ENCODE data around the gene GOLGA8A.

The GOLGA8A gene

GRCh38 chr15:34436956-34437442 lies 609 bp downstream of the GOLGA8A start:
- TF ChIP-seq CTCF (conservative IDR thresholded peaks at IDR 0.05; ENCODE audit: low read length): no peak
- no peak for TF ChIP-seq EZH2phosphoT487 (IDR thresholded peaks at IDR 0.05; ENCODE audit: borderline replicate concordance)
- Histone ChIP-seq H3K4me2 (ENCODE audit: low read depth, low read length, poor library complexity, severe bottlenecking) (no peak overlapping the region), H3K4me3 (ENCODE audit: low read length, poor library complexity, severe bottlenecking) (no peak overlapping the region), H3K36me3 (ENCODE audit: insufficient read depth, low read length) (no peaks in the 10 kb centered on the region), H3K4me1 (ENCODE audit: insufficient read depth, low read length, poor library complexity, severe bottlenecking) (no peaks in the 10 kb centered on the region), H2AFZ (ENCODE audit: low read length) (no peak overlapping the region), H3K79me2 (ENCODE audit: insufficient read depth, low read length) (no peaks in the 10 kb centered on the region), H3K9me3 (ENCODE audit: insufficient read depth, low read depth, low read length) (no peaks in the 10 kb centered on the region), H3K9ac (ENCODE audit: low read depth, low read length, poor library complexity, severe bottlenecking) (no peak overlapping the region), H3F3A (ENCODE audit: low read depth) (no peaks in the 10 kb centered on the region), H4K20me1 (ENCODE audit: insufficient read depth, low read length, poor library complexity, severe bottlenecking) (no peaks in the 10 kb centered on the region), H3K27me3 (ENCODE audit: insufficient read depth, low read length, poor library complexity, severe bottlenecking) (no peaks in the 10 kb centered on the region), H3K9me2 (replicated peaks; ENCODE audit: low read depth, low read length) (no peaks in the 10 kb centered on the region)

- no peaks in the 10 kb centered on the region for H3K9me3 ChIP-seq (ENCODE audit: insufficient read depth, low read depth, low read length)
- H3K4me3 ChIP-seq (ENCODE audit: low read length, poor library complexity, severe bottlenecking): no peak overlapping the region
- no peaks in the 10 kb centered on the region for H3K36me3 ChIP-seq (ENCODE audit: insufficient read depth, low read length)
- H4K20me1 ChIP-seq (ENCODE audit: insufficient read depth, low read length, poor library complexity, severe bottlenecking): no peaks in the 10 kb centered on the region
- H3K4me2 ChIP-seq (ENCODE audit: low read depth, low read length, poor library complexity, severe bottlenecking): no peak overlapping the region
- no peaks in the 10 kb centered on the region for H3K79me2 ChIP-seq (ENCODE audit: insufficient read depth, low read length)
- no peak overlapping the region for H2AFZ ChIP-seq (ENCODE audit: low read length)
- H3K9me2 ChIP-seq (replicated peaks; ENCODE audit: low read depth, low read length): no peaks in the 10 kb centered on the region
- H3F3A ChIP-seq (ENCODE audit: low read depth): no peaks in the 10 kb centered on the region
- H3K4me1 ChIP-seq (ENCODE audit: insufficient read depth, low read length, poor library complexity, severe bottlenecking): no peaks in the 10 kb centered on the region
- H3K27me3 ChIP-seq (ENCODE audit: insufficient read depth, low read length, poor library complexity, severe bottlenecking): no peaks in the 10 kb centered on the region
- TF ChIP-seq CTCF (conservative IDR thresholded peaks at IDR 0.05; ENCODE audit: low read length): no peak
- no peak for TF ChIP-seq EZH2phosphoT487 (IDR thresholded peaks at IDR 0.05; ENCODE audit: borderline replicate concordance)
- no peak overlapping the region for H3K9ac ChIP-seq (ENCODE audit: low read depth, low read length, poor library complexity, severe bottlenecking)
Measured at GRCh38 chr15:34436126-34436955, 1.3 kb downstream of the GOLGA8A start.

GRCh38 chr15:34435658-34436057 lies 1.9 kb downstream of the GOLGA8A start:
- H2AFZ ChIP-seq (ENCODE audit: low read length): no peak overlapping the region
- H3K9ac ChIP-seq (ENCODE audit: low read depth, low read length, poor library complexity, severe bottlenecking): no peak overlapping the region
- H3K4me2 ChIP-seq (ENCODE audit: low read depth, low read length, poor library complexity, severe bottlenecking): no peak overlapping the region

More at GRCh38 chr15:34435658-34436057, 1.9 kb downstream of the GOLGA8A start:
- TF ChIP-seq CTCF (conservative IDR thresholded peaks at IDR 0.05; ENCODE audit: low read length): no peak
- TF ChIP-seq EZH2phosphoT487 (IDR thresholded peaks at IDR 0.05; ENCODE audit: borderline replicate concordance): no peak
- no peaks in the 10 kb centered on the region for H3K4me1 ChIP-seq (ENCODE audit: insufficient read depth, low read length, poor library complexity, severe bottlenecking)
- H3K27me3 ChIP-seq (ENCODE audit: insufficient read depth, low read length, poor library complexity, severe bottlenecking): no peaks in the 10 kb centered on the region
- no peaks in the 10 kb centered on the region for H3K9me3 ChIP-seq (ENCODE audit: insufficient read depth, low read depth, low read length)
- no peaks in the 10 kb centered on the region for H4K20me1 ChIP-seq (ENCODE audit: insufficient read depth, low read length, poor library complexity, severe bottlenecking)
- no peak overlapping the region for H3K4me3 ChIP-seq (ENCODE audit: low read length, poor library complexity, severe bottlenecking)
- H3K36me3 ChIP-seq (ENCODE audit: insufficient read depth, low read length): no peaks in the 10 kb centered on the region
- H3K9me2 ChIP-seq (replicated peaks; ENCODE audit: low read depth, low read length): no peaks in the 10 kb centered on the region
- H3K79me2 ChIP-seq (ENCODE audit: insufficient read depth, low read length): no peaks in the 10 kb centered on the region
- H3F3A ChIP-seq (ENCODE audit: low read depth): no peaks in the 10 kb centered on the region

All from Loucy (cell line).